ENCODE data around the gene PRSS48.
"Not testable (repeated sequence)": the region's sequence is repeated elsewhere in the genome, so short reads cannot be mapped to it uniquely, and the experiment has no call there.

The PRSS48 gene

DNA sequence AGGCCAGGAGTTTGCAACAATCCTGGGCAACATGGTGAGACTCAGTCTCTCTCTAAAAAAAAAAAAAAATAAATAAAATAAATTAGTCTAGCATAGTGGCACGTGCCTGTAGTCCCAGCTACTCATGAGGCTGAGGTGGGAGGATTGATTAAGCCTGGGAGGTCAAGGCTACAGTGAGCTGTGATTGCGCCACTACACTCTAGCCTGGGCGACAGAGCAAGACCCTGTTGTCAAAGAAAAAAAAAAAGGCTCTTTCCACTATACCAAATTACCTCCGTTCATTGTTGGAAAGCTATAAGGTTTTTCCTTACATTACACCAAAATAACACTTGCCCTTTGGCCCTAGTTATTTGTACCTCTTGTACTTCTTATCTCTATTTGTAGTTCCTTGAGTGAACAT lies 9.9 kb upstream of the PRSS48 start:
- Histone ChIP-seq H3K4me1 (no peaks in the 10 kb centered on the region), H3K27ac (no peak overlapping the region), H3K36me3 (ENCODE audit: control insufficient read depth, insufficient read depth, low read length) (no peaks in the 10 kb centered on the region), H3K27me3 (ENCODE audit: control insufficient read depth, insufficient read depth, low read length) (no peaks in the 10 kb centered on the region), H3K4me3 (ENCODE audit: low read depth, low read length) (no peak overlapping the region), H2AFZ (no peak overlapping the region), H3K79me2 (no peaks in the 10 kb centered on the region), H3K9me3 (ENCODE audit: control insufficient read depth, low read length) (no peaks in the 10 kb centered on the region), H3K4me2 (ENCODE audit: low read length) (no peak overlapping the region), H3K9ac (no peak overlapping the region)
- TF ChIP-seq, protein P1, sequence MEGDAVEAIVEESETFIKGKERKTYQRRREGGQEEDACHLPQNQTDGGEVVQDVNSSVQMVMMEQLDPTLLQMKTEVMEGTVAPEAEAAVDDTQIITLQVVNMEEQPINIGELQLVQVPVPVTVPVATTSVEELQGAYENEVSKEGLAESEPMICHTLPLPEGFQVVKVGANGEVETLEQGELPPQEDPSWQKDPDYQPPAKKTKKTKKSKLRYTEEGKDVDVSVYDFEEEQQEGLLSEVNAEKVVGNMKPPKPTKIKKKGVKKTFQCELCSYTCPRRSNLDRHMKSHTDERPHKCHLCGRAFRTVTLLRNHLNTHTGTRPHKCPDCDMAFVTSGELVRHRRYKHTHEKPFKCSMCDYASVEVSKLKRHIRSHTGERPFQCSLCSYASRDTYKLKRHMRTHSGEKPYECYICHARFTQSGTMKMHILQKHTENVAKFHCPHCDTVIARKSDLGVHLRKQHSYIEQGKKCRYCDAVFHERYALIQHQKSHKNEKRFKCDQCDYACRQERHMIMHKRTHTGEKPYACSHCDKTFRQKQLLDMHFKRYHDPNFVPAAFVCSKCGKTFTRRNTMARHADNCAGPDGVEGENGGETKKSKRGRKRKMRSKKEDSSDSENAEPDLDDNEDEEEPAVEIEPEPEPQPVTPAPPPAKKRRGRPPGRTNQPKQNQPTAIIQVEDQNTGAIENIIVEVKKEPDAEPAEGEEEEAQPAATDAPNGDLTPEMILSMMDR (IDR thresholded peaks at IDR 0.05) = no peak

- Histone ChIP-seq H3K27me3 (ENCODE audit: control insufficient read depth, insufficient read depth, low read length) (no peaks in the 10 kb centered on the region), H3K79me2 (no peaks in the 10 kb centered on the region), H3K36me3 (ENCODE audit: control insufficient read depth, insufficient read depth, low read length) (no peaks in the 10 kb centered on the region), H3K4me3 (ENCODE audit: low read depth, low read length) (no peak overlapping the region), H3K4me2 (ENCODE audit: low read length) (no peak overlapping the region), H3K4me1 (no peaks in the 10 kb centered on the region), H3K9ac (no peak overlapping the region), H3K9me3 (ENCODE audit: control insufficient read depth, low read length) (no peaks in the 10 kb centered on the region), H3K27ac (no peak overlapping the region), H2AFZ (no peak overlapping the region)
- TF ChIP-seq, protein P1 (IDR thresholded peaks at IDR 0.05) = no peak
Measured at GRCh38 chr4:151267822-151268535, 9.0 kb upstream of the PRSS48 start.

DNA sequence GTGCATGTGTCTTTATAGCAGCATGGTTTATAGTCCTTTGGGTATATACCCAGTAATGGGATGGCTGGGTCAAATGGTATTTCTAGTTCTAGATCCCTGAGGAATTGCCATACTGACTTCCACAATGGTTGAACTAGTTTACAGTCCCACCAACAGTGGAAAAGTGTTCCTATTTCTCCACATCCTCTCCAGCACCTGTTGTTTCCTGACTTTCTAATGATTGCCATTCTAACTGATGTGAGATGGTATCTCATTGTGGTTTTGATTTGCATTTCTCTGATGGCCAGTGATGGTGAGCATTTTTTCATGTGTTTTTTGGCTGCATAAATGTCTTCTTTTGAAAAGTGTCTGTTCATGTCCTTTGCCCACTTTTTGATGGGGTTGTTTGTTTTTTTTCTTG lies 8.1 kb upstream of the PRSS48 start:
- not testable (repeated sequence) for H3K9ac ChIP-seq; H2AFZ ChIP-seq; H3K4me2 ChIP-seq (ENCODE audit: low read length); H3K27ac ChIP-seq; H3K4me3 ChIP-seq (ENCODE audit: low read depth, low read length); H3K4me1 ChIP-seq; H3K27me3 ChIP-seq (ENCODE audit: control insufficient read depth, insufficient read depth, low read length); H3K79me2 ChIP-seq; H3K36me3 ChIP-seq (ENCODE audit: control insufficient read depth, insufficient read depth, low read length); H3K9me3 ChIP-seq (ENCODE audit: control insufficient read depth, low read length)

GRCh38 chr4:151284534-151285245 lies 7.7 kb downstream of the PRSS48 start:
- H2AFZ ChIP-seq = no peak overlapping the region
- no peaks in the 10 kb centered on the region for H3K79me2 ChIP-seq
- H3K4me2 ChIP-seq (ENCODE audit: low read length) = no peak overlapping the region
- no peaks in the 10 kb centered on the region for H3K36me3 ChIP-seq (ENCODE audit: control insufficient read depth, insufficient read depth, low read length)
- no peak overlapping the region for H3K27ac ChIP-seq
- no peak overlapping the region for H3K4me3 ChIP-seq (ENCODE audit: low read depth, low read length)
- H3K9me3 ChIP-seq (ENCODE audit: control insufficient read depth, low read length) = no peaks in the 10 kb centered on the region
- TF ChIP-seq, protein P1 (IDR thresholded peaks at IDR 0.05) = no peak
- no peaks in the 10 kb centered on the region for H3K4me1 ChIP-seq
- H3K9ac ChIP-seq = no peak overlapping the region
- no peaks in the 10 kb centered on the region for H3K27me3 ChIP-seq (ENCODE audit: control insufficient read depth, insufficient read depth, low read length)

DNA sequence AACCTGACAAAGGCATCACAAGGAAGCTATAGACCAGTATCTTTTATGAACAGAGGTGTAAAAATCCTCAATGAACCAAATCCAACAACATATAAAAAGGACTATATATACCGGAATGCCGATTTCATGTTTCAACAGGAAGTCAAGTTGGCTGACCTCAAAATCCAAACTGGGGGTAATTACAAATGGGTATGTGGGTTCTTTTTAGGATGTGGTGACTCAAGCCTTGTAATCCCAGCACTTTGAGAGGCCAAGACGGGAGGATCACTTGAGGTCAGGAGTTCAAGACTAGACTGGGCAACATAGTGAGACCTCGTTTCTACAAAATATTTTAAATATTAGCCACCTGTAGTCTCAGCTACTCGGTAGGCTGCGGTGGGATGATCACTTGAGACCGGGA lies 10.4 kb downstream of the PRSS48 start:
- no peak overlapping the region for H3K9ac ChIP-seq
- H3K27ac ChIP-seq = no peak overlapping the region
- no peaks in the 10 kb centered on the region for H3K4me1 ChIP-seq
- H3K4me2 ChIP-seq (ENCODE audit: low read length) = no peak overlapping the region
- TF ChIP-seq, protein P1 (IDR thresholded peaks at IDR 0.05) = no peak
- H3K27me3 ChIP-seq (ENCODE audit: control insufficient read depth, insufficient read depth, low read length) = no peaks in the 10 kb centered on the region
- no peaks in the 10 kb centered on the region for H3K36me3 ChIP-seq (ENCODE audit: control insufficient read depth, insufficient read depth, low read length)
- H3K4me3 ChIP-seq (ENCODE audit: low read depth, low read length) = no peak overlapping the region
- no peak overlapping the region for H2AFZ ChIP-seq
- H3K9me3 ChIP-seq (ENCODE audit: control insufficient read depth, low read length) = no peaks in the 10 kb centered on the region
- H3K79me2 ChIP-seq = no peaks in the 10 kb centered on the region
